ENCODE data around the gene CPD. TPM values are rescaled to one million over a fixed set of nuclear protein-coding genes. Genes with fewer than 3 reads are reported as not detected.

The CPD gene
- total RNA-seq: 106 and 181 TPM in 2 replicates

DNA sequence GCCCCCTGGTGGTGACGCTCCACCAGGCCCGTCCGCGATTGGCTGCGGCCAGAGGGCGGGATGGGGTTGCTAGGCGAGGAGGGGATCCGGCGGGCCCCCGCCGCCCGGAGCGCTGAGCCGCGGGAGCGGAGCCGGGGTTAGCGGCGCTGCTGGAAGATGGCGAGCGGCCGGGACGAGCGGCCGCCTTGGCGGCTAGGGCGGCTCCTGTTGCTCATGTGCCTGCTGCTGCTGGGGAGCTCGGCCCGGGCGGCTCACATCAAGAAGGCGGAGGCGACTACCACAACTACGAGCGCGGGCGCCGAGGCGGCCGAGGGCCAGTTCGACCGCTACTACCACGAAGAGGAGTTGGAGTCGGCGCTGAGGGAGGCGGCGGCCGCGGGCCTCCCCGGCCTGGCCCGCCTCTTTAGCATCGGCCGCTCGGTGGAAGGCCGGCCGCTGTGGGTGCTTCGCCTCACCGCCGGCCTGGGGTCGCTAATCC lies at the start of gene CPD:
CPD (plus strand) TSS at position 103 of the 478 bp plus-strand sequence; CDS start at position 157, 54 bp downstream.

DNA sequence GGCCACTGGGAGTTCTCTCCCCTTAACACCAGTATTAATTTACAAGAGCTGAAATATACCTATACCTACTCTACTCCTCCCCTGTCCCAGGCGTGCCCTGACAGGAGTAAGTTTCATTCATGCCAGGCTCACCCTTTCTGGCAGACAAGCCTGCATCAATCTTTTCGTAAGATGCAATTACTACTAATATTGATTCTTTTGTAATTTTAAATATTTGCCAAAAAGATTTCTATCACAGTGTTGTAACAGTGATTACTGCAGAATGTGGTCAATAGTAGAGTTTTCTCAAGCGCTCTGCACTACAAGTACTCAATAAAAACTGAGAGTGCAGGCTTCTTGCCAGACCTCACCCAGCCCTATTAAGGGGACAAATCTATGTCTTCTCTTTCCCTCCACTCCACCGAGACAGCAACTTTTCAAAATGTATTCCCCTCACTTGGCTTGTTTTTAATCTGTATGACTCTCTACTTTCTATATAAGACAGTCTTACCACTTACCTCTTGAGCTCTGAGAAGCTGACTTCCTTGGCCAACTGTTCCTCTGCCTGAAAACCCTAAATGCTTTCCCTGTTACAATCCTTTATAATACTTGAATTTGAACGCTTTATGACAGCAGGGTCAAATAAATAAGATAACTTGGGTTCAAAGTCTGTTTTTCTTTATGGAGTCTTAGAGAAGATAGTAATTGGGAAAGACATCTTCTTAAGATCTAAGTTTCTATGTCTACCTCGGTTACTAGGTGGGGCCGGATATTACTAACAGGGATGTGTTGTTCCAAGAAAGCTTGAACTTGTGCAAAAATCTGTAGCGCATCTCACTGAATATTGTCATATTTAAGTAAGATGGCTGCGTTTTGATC lies 45.0 kb upstream of the CPD start, which contains the start of gene TMIGD1:
TMIGD1 (minus strand) TSS at position 555 of the 858 bp plus-strand sequence. CDS start 1,924 bp downstream, outside the sequence.

DNA sequence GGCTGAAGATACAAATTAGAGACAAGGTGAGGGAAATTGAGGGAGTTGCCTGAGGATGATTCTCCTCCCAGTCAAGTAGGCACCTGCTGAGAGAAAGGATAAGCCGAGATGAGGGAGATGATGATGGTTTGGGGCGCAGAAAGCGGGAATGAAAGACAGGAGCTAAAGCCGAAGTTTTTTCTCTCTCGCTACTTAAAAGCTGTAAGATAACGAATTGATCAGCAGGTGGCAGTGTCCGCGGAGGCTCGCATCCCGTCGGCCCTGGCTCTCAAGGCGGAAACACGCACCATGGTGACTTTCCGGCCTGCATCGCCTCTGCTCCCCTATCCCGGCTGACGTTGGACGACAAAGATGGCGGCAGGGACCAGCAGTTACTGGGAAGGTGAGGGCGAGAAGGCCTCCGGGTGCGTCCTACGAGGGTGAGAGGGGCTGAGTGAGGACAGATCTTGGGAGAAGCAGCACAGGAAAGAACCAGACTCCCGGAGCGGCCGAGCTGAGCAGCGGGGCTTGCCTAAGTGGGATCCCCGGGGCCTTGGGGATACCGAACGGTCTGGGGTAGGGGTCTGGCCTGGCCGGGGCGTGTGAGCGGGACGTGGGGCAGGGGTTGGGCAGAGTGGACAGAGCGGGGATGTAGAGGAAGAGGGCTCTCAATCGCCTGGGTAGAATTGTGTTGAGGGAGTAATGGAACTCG lies 98.5 kb downstream of the CPD start, which contains the start of gene GOSR1:
GOSR1 (plus strand) TSS at position 326 of the 691 bp plus-strand sequence; CDS start at position 352, 26 bp downstream.

Other genes starting within 250 kb of the CPD start
- gene SLC6A4, start 143.2 kb upstream of the CPD start, total RNA-seq: under 0.01 TPM in 2 replicates
- 55.4 and 63.2 TPM in 2 replicates for gene BLMH, start 87.0 kb upstream of the CPD start, total RNA-seq
- not detected in 2 replicates for gene TMIGD1, start 44.9 kb upstream of the CPD start, total RNA-seq
- gene GOSR1, start 98.5 kb downstream of the CPD start, total RNA-seq: 20.7 and 27.6 TPM in 2 replicates